Spinal cord (tissue), 10 donors: ENCODE data around the gene DIS3L2. TPM values are rescaled to one million over a fixed set of nuclear protein-coding genes. Genes with fewer than 3 reads are reported as not detected.

Experiments used
- DNase-seq, 6 donors: peaks; one replicate each; pipeline versions ENCODE4 v3.0.0 to v3.0.0-alpha.2; 2013 to 2015; ENCODE audit warnings: low spot score in 6 of 6, low read depth in 4 of 6
- H3K27ac ChIP-seq: one replicate; pipeline ENCODE4 v1.5.1; 2013; ENCODE audit warnings: low read depth, low read length, control low read depth
- H3K27me3 ChIP-seq: one replicate; pipeline ENCODE4 v1.6.1; 2013; ENCODE audit warnings: low read length; ENCODE audit not compliant: control insufficient read depth, insufficient read depth
- H3K36me3 ChIP-seq: one replicate; pipeline ENCODE4 v1.6.1; 2013; ENCODE audit warnings: low read length; ENCODE audit not compliant: control insufficient read depth, insufficient read depth
- H3K4me1 ChIP-seq: one replicate; pipeline ENCODE4 v1.6.1; 2013; ENCODE audit warnings: low read length; ENCODE audit not compliant: control insufficient read depth, insufficient read depth
- H3K4me3 ChIP-seq: one replicate; pipeline ENCODE4 v1.5.1; 2013; ENCODE audit warnings: low read depth, low read length, control low read depth
- H3K9me3 ChIP-seq: one replicate; pipeline ENCODE4 v1.6.1; 2013; ENCODE audit warnings: low read length; ENCODE audit not compliant: control insufficient read depth, insufficient read depth
- WGBS: methylation state at CpG from one replicate; pipeline ENCODE4 v1.1.5; 2013; ENCODE audit warnings: missing lambda C conversion rate; ENCODE audit not compliant: insufficient coverage; 5-methylcytosine and 5-hydroxymethylcytosine counted together
- polyA plus RNA-seq, 2 donors: library from polyadenylated mRNA; unstranded; fragments of 120-200 nt; gene quantifications; one replicate each; pipeline ENCODE4 v1.2.1, GENCODE V29; 2013; ENCODE audit not compliant: insufficient read length in 2 of 2
- total RNA-seq, 2 donors: library from RNA; depleted of rRNA in 1 of 2; stranded (reverse); fragments of 120-200 nt in 1 of 2; fragments of >200 nt in 1 of 2; gene quantifications; one replicate each; pipeline versions ENCODE4 v1.2.3 to v1.2.4, GENCODE V29; 2013 to 2014
- donor health status: healthy.

The DIS3L2 gene
- total and polyA plus RNA-seq, 4 donors, result 29.8 to 37.2 (median 33.2) TPM

DNA sequence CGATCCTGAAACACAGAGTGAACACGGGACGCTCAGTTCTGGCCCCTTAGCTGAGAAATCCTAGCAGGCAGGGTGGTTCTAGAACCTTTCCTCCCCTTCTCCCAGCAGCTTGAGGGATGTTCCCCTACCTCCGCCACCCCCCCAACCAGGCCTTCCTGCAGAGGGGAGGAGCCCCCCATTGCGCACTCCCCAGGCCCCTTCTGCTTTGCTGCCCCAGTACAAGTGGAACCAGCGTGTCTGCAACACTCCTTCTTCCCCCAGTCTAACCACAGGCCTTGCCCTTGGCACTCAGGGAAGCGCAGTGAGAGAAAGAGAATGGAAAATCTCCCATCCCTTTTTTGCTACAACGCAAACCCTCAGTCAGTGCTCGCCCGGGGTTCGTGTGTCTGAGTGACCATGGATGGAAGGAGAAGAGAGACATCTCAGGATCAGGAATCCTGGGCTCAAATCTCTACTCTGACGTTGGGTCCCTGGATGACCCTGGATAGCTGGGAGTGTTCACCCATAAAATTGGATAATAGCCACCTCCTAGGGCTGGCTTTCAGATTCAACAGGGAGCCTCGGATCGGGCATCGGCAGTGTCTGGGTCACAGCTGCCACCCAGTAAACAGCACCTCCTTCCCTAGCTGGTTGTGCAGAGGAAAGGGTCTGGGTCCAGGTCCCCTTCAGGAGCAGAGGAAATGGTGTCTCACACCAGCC is 39.1 kb upstream of the DIS3L2 start:
- peaks cover 47% of the 10 kb centered on the region for H3K4me1 ChIP-seq
- H3K4me3 ChIP-seq, result no peak overlapping the region
- peak in 1 of 6 donors; percentile 0 for DNase-seq
- peaks cover 31% of the 10 kb centered on the region for H3K27me3 ChIP-seq
- no peak overlapping the region for H3K27ac ChIP-seq
- H3K36me3 ChIP-seq, result peaks cover 11% of the 10 kb centered on the region
- WGBS, result 55% methylated on average over 10 of the region's 15 CpGs
- H3K9me3 ChIP-seq, result no peaks in the 10 kb centered on the region

DNA sequence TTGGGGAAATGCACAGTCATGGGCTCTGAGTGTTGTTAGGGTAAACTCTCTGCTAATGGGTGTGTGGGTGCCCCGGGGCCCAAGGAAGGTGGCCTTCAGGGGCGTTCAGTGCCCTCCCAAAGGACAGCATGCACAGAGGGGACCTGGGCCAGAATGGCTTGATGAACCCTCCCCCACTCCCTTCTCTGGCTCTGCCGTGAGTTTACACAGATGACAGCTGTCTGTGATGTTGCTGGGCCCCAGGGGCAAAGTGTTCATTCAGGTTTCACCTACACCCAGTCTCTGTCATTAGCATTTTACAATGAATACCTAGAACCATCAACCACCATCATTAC is 38.5 kb upstream of the DIS3L2 start:
- WGBS, result 65% methylated on average over 3 of the region's 3 CpGs
- Histone ChIP-seq H3K4me3 (no peak overlapping the region), H3K9me3 (no peaks in the 10 kb centered on the region), H3K36me3 (peaks cover 11% of the 10 kb centered on the region), H3K4me1 (peaks cover 44% of the 10 kb centered on the region), H3K27ac (no peak overlapping the region), H3K27me3 (peaks cover 37% of the 10 kb centered on the region)
- DNase-seq, result peak in 1 of 6 donors; percentile 0

DNA sequence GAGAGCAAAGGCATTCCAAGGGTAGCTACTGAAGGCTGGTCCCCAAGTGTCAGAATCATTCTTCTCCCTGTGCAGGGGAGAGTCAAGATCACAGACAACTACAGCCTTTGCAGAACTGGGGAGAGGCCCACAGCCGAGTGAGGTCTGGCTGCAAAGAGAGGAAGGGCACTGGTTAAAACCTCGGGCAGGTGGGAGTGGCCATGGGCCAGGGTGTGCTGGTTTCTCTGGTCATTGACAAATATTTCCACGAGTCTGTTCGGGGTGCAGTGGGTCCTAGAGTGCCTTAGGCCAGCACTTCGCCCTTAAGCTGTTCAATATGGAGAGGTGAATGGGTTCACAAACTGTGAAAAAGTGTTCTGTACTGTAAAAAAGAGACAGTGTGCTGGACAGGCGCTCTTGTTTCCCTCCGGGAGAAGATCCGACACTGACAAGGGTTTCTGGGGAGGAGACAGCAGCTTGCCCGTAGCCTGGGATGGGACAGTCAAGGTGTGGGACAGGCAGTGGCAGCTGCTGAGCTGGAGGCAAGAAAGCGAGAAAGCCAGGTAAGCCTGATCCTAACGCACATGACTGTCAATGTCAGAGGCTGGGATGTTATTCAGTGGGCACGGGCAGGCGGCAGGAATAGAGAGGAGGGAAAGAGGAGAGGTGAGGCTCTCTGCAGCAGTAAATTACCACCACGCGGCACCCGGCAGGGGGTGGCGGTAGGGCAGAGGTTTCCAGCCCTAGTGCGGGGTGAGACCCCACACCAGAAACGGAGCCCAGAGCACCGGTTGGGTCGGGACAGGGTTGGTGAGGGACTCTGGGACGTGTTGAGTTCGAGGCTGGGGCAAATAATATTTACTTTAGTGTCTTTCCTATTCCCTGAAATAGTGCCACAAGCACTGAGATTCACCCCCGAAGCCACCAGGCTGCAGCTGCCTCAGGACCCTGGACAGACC is 37.3 kb upstream of the DIS3L2 start:
- Histone ChIP-seq H3K36me3 (peaks cover 11% of the 10 kb centered on the region), H3K27ac (no peak overlapping the region), H3K9me3 (no peaks in the 10 kb centered on the region), H3K4me3 (peak overlapping the region; percentile 21), H3K4me1 (peaks cover 48% of the 10 kb centered on the region), H3K27me3 (peaks cover 40% of the 10 kb centered on the region)
- 54% methylated on average over 13 of the region's 24 CpGs for WGBS
- DNase-seq, result no peak

DNA sequence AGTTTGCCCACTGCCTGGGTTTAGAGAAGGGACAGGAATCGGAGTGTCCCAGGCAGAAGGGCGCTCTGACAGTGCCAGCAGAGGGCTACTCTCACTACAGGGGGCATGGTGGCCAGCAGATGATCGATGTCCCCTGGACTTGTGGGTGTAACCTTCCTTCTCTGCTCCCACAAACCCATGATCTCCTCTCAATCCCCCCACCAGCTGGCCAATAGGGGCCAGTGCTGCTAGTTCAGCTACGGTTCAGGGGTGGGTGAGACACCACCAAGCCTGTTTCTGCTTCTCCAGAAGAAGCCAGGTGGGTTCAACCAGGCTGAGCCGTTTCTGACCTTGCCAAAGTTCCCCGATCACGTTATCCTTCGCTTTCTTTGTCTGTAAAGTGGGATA is 36.6 kb upstream of the DIS3L2 start:
- peaks cover 53% of the 10 kb centered on the region for H3K4me1 ChIP-seq
- H3K4me3 ChIP-seq, result peak overlapping the region; percentile 21
- H3K9me3 ChIP-seq, result no peaks in the 10 kb centered on the region
- WGBS, result 25% methylated on average over 8 of the region's 8 CpGs
- DNase-seq, result no peak
- no peak overlapping the region for H3K27ac ChIP-seq
- H3K36me3 ChIP-seq, result peaks cover 8% of the 10 kb centered on the region
- H3K27me3 ChIP-seq, result peaks cover 40% of the 10 kb centered on the region

DNA sequence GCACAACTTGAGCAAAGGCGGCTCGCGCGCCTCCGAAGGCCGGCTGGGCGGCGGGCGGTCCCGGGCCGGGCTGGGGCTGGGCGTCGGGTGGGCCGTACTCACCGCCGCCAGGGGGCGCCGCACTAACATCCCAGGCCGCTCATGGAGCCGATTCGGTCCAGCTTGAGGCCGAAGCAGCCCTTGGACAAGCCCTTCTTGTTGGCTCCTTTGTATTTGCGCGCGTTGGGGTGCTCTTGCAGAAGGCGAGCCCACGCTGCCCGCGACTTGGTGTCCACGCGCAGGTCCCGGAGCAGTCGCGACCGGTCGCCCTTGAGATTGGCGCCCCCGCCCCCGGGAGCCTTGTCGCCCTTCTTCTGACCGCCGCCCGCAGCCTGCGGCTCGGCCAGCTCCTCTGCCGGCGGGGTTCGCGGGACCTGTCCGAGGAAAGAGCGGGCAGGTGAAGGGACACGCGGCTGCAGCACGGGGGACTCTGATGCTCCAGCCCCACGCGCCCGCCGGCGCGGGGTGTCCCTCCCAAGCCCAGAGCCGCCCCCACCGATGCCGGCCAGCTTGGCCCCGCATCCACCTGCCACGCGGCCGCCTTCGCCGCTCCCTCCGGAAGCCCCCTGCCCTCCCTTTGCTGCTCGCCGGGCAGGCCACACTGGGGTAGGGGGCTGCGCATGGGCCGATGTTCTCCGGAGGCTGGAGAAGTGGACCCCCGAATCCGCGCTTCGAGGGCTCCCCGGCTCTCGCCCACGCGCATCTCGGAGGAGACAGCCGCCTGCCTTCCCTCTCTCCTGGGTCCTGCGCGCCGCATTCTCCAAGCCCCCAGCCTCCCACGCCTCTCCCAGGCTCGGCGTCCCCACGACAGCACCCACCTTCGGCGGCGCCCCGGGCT is 36.0 kb upstream of the DIS3L2 start:
- under 1% methylated on average over 96 of the region's 96 CpGs for WGBS
- Histone ChIP-seq H3K4me1 (peaks cover 57% of the 10 kb centered on the region), H3K4me3 (peak overlapping the region; percentile 30), H3K27me3 (peaks cover 40% of the 10 kb centered on the region), H3K9me3 (no peaks in the 10 kb centered on the region), H3K27ac (no peak overlapping the region), H3K36me3 (peaks cover 8% of the 10 kb centered on the region)
- peak; percentile 57 to 92 (median 72) for DNase-seq

DNA sequence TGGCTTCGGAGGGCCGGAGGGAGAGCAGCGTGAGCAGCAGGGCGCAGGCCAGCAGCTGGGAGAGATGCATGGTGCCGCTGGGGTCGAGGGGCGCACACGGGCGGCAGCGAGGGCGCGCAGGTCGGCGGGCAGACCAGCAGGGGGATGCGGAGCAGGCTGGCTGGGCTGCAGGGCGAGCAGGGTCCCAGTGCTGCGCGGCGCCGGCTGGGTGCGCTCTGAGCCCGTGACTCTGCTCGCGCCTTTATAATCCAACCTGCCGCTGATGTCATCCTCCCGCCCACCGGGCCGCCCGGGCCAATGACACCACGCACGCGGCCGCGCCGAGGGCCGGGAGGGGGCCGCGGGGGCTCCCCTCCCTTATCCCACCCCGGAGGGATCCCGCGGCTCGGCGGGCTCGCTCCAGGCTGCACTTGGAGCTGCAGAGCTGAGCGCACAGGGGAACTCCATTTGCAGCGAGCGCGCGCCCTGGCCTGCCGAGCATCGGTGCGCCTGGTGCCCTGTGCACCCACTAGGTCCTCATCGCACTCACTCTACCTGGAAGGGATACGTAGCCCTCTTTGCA is 35.3 kb upstream of the DIS3L2 start, which contains the start of gene NPPC:
Gene NPPC (minus strand): TSS at position 217 of the 562 bp plus-strand sequence. CDS start 147 bp downstream, at position 70.
- Histone ChIP-seq H3K27ac (no peak within 1 kb of the TSS), H3K4me1 (peaks cover 57% of the 10 kb centered on the region)
- under 1% methylated on average over 54 of the region's 54 CpGs for WGBS

DNA sequence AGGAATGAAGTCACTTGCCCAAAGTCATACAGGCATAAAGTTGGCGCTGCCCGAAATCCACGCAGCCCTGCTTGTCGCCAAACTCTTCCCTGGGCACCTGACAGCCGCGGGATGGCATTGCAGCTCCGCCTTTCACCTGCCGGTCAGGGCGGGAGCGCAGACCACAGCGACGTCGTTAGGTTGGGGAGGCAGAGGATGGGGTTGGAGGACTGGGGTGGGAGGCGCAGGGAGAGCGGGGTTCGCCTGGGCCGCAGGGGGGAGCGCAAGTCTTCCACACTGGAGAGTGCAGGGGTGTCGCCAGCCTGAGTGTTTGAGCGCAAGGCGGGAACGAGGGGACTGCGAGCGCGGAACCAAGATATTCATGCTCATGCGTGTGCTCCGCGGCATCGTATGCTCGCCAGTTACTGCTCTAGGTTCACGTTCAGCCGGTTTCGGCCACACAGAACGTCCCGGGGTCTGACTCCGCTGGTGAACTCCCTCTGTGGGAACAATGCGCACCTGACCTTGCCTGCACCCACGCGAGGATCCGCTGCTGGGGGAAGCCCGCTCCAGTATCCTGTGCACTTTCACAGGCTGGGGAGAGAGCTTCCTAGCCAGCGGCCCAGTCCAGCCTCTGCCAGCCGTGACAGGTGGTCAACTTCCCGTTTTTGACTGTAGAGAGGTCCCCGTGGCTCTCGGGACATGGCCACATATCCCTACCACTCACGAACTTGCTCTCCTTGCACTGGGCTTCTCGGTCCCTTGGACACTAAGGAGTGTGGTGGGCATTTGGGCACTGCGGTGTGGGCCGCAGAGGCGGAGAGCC is 34.5 kb upstream of the DIS3L2 start:
- Histone ChIP-seq H3K4me3 (peak overlapping the region; percentile 43), H3K9me3 (no peaks in the 10 kb centered on the region), H3K36me3 (peaks cover 8% of the 10 kb centered on the region), H3K27me3 (peaks cover 43% of the 10 kb centered on the region), H3K4me1 (peaks cover 57% of the 10 kb centered on the region), H3K27ac (no peak overlapping the region)
- peak in 3 of 6 donors; percentile 24 to 86 (median 66) for DNase-seq
- 5% methylated on average over 45 of the region's 51 CpGs for WGBS

More for the DNA sequence above, 35.3 kb upstream of the DIS3L2 start, which contains the start of gene NPPC:
- Histone ChIP-seq H3K36me3 (peaks cover 8% of the 10 kb centered on the region), H3K4me3 (peak within 1 kb of the TSS; percentile 43), H3K9me3 (no peaks in the 10 kb centered on the region), H3K27me3 (peaks cover 43% of the 10 kb centered on the region)
- peak; percentile 47 to 94 (median 62) for DNase-seq

DNA sequence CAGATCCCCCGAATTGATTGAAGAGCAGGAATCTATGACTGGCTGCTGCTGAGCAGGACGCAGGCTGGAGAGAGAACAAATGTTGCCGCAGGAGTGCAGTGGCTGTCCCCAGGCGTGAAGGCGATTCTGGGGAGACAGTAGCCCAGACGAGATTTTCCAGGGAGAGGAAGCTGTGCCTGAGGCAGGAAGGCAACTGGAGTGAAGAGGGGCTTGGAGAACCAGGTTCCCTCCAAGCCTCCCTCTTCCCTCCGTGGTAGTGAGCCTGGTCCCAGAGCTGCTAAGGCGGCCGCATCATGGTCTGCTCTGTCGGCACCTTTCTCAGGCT is 34.0 kb upstream of the DIS3L2 start:
- Histone ChIP-seq H3K36me3 (peaks cover 5% of the 10 kb centered on the region), H3K4me3 (no peak overlapping the region), H3K9me3 (no peaks in the 10 kb centered on the region), H3K27ac (no peak overlapping the region), H3K4me1 (peaks cover 54% of the 10 kb centered on the region), H3K27me3 (peaks cover 43% of the 10 kb centered on the region)
- WGBS, result 60% methylated on average over 10 of the region's 10 CpGs
- no peak for DNase-seq
